ENCODE results near the gene MACROD1.

MACROD1 gene

DNA sequence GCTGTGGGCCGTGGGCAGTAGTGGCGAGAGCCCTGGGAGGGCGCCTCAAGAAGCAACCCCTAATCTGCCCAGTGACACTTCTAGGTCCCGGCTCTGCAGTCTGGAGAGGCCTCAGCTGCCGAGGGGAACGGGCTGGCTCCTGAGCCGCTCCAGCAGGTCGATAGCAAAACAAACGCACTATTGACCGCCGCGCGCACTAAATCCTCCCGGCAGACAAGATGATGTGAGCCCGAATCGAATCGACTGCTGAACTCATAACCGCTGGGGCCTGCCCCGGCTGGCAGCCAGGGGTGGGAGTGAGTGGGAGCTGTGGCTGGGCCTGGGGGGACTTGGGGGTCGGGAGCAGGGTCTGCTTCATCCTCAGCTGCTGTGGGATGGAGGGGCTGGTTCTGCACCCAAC lies 94.1 kb downstream of the MACROD1 start:
- no peak for DNase-seq

DNA sequence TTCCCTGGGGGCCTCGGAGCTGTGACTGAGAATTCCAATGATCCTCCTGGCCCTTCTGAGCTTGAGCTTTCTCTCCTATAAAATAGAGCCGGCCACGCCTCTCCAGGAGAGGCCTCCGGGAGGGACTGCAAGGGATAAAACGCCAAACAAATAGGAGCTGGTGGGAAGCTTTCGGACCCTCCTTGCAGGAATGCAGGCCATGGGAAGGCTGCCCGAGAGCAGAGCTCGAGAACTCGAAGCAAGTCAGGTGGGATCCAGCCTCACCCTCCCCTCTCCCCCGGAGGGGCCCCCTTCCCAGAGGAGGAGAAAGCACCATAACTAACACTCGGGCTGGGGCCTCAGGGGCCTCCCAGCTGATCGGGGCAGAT lies 95.6 kb downstream of the MACROD1 start:
- no peak for DNase-seq

DNA sequence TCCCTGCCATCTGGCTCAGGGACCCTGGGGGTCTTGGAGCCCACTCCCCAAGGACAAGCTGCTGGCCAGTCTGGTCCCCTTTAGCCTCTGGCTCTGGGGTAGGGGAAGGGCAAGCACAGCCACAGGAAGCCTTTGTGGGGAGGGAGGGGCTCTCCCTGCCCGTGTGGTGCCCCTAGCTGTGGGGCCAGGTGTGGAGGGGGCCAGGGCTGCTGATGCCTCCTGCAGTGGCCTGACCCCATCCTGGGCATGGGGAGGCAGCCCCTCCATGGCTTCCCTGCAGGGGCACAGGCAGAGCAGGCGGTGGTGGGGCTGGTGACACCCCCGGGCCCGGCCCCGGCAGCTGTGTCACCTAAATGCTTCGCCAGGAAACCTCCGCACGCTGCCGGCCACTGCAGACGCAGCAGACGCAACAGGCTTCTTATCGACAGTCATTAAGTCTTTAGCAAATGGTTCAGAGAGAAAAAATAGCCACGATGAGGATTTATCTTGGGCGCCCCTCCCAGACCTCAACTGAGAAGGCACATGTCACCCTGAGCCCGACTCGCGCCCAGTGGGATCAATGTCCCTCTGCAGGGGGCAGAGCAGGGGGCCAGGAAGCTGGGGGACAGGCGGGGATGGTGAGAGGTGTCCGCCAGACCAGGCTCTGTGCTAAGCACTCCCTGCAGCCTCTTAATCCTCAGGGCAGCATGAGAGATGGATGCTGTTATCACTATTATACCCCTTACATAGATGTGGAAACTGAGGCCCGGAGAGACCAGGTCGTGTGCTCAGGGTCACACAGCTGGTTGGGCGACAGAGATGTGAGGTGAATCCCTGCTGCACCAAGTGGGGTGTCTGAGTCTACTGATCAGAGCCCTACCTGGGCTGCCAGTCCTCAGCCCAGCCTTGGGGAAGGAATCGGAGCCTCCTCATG lies 96.3 kb downstream of the MACROD1 start:
- DNase-seq = no peak

DNA sequence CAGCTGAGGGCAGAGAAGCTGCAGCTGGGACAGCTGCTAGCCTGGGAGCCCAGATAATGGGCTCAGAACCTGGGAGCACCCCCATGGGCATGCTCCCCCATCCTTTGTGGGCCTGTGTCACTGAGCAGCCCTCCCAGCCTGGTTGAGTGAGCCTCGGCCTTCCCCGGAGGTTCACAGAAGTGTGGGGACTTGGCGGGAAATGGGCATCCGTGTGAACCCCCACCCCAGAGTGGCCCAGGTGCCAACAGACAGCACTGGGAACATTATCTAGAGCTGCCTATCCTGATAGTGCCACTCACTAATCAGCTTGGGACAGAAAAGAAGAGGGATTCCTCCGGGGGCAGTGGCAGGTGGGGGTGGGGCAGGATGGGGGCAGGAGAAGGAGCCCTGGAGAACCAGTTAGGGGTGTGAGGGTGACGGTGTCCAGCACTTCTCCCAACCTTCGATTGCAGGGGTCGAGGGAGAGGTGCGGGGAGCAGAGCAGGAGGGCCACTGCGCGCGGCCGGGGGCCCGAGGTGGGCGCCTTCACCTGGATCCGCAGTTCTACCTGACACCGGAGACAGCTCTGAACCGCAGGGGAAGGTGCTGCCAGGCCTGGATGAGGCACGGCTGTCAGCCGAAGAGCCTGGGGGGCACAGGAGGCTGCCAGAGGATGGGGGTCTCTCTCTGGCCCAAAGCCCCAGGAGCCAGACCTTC lies 97.1 kb downstream of the MACROD1 start:
- no peak for DNase-seq

DNA sequence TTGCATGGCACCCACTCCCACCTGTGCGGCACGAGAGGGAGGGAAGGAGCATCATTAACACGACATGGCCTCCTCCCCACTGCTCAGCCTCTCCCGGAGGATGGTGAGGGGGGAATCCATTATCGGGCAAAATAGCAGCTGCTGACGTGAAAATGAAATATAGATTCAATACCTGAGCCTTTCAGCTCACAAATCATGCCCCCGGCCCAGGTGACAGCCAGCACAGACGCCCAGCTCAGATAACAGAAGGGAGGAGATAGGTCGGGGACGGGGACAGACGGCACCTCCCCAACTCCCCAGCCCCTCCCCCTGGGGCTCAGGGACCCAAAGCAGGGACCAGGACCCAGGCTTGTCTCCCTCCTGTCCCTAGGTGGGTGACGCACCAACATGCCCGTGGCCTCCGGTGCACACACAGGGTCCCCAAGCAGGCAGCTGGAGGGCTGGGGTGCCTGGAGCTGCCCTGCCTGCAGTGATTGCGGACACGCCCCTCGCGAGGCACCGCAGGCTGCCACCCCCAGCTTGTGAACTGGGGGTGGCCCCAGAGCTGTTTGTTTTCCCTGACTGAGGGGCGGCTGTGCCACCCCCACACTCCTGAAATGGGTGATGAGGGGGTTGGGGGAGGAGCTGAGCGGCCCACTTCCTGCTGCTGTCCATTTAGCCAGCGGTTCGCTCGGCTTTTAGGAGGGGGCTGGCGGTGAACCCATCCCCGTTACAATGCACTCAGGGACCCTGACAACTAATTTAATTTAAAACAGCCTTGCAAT lies 98.5 kb downstream of the MACROD1 start:
- DNase-seq = no peak

DNA sequence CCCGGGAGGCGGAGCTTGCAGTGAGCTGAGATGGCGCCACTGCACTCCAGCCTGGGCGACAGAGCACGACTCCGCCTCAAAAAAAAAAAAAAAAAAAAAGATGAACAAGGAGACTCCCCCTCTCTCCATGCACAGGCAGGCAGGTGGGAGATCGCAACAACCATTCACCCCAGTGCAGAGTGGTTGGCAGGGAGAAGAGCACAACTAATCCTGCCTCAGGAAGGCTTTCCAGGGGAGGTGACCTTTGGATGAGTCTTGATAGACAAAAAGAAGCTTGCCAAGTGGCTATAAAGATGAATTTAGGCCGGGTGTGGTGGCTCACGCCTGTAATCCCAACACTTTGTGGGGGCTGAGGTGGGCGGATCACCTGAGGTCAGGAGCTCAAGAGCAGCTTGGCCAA lies 100.2 kb downstream of the MACROD1 start:
- no peak for DNase-seq

DNA sequence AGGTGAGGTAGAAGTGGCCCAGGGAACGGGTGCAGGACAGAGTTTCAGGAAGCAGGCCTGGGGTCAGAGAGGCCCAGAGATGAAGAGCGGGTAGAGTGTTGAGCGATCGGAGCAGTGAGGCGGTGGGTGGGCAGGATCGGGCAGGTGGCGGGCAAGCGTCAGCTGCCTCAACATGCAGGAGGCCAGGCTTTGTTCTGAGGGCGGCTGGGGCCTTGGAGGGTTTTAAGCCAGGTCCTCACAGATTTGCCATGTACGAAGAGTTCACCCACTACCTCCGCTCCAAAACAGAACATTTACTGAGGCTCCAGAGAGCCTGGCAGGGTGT lies 100.8 kb downstream of the MACROD1 start:
- DNase-seq = no peak

DNA sequence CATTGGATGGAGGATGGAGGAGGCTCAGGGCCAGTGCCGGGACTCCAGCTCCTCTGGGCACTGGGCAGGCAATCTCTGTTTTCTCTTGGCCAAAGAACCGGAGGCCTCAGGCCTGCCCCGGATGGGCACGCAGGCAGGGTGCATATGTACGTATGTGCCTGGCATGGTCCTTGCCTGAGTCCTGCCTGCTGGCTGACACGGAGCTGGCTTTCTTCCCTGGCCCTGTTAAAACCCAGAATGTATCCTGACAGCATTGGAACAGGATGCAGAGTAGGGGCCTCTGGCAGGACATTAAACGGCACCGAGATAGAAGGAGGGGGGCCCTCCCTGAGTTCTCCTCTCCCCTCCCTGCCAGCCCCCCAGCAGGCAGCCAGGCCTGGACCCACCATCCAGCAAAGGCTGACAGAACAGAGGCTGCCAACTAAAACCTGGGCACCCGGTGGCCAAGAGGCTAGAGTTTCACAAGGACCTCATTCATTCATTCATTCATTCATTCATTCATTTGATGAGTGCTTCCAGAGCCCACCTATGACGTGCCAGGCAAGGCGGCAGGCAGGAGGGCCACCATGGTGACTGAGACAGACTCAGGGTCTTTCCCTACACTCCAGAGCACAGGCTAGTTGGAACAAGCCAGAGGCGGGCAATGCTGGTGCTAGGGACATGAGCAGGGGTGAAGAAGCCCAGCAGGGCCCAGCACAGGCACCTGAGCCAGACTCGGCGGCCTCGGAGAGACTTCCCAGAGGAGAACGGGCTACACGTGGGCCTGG lies 101.4 kb downstream of the MACROD1 start:
- DNase-seq = no peak

DNA sequence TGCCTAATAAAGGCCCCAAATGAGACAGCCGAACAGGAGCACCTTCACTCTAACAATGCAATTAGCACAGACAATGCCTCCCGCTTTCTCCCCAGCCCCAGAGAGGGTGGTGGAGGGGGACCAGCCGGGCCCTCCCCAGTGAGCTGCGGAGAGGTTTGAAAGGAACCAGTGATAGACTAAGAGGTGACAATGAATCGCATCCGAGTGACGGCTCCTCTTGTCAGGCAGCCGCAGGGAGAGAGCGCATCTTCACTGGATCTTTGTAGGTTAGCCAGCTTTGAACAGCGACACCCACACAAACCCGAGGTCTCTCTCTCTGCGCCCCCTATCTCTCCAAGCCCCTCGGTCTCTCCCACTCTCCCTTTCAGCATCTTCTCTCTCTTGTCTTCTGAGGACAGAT lies 102.1 kb downstream of the MACROD1 start:
- no peak for DNase-seq

DNA sequence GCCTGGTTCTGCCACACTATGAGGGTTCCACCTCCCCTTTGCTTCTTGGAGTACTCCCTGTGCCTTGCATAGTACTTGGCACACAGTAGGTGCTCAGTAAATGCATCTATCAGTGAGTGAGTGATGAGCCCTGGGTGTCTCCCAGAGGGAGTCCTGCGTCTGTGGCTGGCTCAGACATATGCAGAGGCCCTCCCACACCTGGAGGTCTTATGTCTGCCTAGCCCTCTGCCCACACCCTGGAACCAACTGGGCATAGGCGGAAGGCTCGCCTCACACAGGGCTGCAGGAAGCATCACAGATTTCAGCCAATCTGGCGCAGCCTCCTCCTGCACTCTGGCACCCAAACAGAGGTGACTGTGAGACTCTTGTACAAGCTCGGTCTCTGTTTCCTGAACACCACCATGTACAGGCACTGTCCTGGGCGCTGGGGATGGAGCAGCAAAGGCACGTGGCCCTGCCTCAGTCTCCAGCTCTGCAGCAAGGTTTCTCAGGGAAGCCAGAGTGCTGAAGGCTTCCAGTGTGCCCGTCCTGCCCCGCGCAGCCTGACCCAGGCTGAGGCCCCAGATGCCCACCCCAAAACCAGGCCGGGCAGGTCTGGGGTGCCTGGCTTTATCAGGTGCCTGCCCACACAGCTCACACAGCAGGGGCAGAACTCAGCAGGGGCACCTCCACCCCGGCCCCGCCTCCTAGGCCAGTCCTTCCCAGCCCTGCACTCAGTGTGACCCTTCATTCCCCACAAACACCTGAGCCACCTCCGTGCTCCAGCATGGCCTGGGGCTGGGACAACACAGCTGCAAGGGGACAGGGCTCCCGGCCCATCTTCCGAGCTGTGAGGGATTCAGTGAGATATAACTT lies 103.5 kb downstream of the MACROD1 start:
- DNase-seq = no peak

DNA sequence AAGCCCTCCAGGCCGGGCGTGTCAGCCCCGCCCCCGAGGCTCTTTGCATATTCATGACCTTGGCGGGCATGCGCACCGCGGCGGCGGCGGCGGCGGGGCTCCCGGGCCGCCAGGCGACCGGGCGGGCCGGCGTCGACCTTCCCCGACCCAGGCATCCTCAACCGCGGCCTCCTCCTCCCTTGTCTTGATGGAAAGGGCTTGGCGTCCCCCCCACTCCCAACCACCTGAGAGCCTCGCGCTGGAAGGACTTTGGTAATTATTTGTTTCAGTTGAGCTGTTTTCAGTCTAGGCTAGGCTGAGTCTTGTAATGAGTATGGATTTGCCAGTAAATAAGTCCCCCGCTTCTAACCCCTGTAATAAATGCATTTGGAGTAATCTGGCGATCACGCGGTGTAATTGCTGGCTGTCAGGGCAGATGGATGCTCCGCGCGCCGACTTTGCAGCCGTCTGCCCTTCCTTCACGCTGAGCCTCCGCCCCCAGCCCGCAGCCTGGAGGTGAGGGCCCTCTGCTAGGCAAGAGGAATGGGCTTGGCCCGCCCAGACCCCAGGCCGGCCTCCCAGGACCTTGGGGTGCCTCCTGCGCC lies 105.0 kb downstream of the MACROD1 start:
- no peak for DNase-seq

DNA sequence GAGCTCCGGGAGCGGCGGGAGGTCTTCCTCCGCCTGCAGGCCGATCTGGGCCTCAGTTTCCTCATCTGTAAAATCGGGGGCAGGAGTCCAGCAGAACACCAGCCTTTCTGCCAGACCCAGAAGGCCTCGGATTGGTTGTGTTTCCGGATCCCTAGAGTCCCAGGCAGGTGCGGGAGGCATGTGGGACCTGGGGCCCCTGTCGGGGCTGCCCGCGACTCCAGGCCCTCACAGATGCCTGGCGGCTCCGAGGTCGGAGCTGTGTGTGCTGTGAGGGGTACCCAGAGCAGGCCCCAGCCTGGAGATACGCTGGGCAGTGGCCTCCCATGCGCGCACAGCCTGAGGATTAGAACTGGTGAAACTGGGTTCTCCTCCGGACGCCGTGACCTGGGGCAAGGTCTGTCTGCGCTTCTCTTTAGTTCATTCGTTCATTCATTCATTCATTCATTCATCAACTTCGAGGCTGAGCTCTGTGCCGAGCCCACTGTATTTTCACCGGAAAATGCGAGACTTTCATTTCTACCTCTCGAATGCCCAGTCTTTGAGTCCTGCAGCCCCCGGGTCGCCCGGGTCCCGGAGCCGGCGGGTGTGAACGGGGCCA lies 105.6 kb downstream of the MACROD1 start:
- DNase-seq = no peak

DNA sequence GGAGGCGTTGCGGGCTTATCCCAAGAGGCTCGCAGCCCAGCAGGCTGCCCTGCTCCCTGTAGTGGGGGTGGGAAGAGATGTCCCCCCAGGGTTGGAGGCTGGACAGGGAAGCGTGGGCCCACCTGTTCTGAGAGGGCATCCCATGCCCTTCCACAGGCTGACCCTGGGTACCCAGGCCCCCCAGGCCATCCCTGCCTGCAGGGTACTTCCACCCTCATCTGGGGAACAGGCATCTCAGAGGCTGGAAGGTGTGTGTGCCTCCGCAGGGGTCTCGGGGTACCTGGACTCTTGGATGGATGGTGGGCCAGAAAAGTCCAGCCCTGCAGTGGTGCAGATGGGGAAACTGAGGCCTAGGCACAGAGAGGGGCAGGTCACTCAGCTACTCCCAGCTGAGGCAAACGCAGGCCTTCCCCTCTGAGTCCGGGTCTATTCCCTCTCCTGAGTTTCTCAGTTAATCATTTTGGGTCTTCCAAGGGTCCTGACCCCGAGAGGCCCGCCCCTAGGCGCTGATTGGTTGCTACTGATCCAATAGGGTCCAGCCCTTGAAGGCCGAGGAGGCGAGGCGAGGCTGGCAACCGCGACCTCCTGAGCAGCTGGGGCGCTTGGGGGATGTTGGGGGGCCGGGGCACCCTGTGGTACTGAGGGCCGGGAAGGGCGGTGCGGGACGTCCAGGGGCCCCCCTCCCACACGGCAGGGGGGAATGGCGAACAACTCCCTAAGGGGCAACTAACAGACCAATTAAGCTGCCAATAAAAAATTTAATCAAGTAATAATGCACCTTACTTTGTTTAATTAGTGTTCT lies 106.4 kb downstream of the MACROD1 start:
- no peak for DNase-seq

DNA sequence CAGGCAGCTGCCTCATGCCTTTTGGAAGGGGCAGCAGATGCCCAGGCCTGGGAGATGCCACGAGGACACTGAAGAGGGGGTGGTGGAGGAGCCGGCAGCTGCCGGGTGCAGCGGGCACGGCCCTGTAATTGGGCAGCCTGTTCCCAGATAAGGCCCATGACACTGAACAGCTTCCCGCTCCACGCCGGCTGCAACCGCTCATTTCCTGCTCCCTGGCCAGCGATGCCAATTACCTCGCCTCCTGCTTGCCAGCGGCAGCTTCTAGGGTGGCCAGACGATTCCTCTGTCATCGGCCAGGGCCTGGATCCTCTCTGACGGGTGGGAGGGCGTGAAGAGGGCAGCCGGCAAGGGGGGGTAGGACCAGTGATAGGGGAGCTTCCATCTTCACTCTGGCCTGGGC lies 107.4 kb downstream of the MACROD1 start:
- no peak for DNase-seq

DNA sequence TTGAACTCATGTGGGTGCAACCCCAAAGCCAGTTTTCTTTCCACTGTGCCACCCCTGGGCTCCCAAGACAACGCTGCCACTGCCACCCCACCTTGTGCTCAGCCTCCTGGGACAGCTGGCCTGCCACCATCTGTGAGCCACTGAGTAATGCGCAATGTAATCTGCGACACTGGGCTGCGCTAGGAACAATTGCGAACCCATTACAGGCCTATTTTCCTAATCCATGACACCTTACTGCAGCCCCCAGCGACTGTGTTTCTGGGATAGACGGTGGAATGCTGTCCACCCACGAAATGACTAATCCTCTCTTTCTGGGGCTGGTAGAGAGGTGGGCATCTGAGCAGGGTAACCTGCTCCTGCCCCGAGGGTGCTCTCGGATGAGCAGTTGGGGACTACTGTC lies 108.0 kb downstream of the MACROD1 start:
- DNase-seq = no peak

DNA sequence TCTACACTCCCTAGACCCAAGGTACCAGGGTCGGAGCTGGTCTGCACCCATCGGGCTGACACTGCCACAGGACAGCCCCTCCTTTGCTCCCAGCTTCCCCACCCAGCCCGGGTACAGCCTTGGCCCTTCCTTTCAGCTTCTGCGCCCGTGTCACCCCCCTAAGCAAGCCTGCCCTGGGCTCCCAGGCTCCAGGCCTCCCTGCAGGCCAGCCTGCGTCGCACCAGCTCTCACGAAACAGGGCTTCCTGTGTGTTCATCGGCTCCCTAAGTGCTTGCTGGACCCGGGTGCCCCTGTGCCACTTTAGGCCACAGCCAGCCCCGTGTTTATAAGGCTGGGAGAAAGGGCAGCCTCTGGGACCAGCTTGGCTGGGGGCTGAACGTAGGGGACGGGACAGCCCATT lies 109.1 kb downstream of the MACROD1 start:
- no peak for DNase-seq

DNA sequence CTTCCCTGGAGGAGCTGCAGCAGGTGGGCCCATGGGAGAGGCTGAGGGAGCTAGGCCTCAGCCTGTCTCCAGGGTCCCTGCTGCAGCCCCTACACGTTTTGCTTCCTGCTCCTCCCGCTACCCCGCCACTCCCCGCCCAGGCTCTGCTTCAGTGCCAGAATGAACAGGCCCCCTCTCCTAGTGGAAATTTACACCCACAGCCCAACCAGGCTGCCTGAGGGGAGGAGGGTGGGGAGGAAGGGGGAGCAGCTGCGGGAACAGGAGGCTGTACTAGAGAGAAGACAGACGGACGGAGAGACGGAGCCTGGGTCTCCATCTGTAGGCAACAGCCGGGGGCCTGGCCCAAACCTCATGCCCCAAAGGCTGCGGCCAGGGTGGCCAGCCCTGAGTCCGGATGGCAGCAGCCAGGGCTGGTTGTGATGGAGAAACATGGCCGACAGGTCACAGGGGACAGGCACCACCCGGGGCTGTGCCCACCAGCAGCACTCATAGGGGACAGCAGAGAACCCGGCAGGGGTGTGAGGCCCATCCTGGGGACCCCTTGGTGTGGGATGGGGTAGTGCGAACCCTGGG lies 109.6 kb downstream of the MACROD1 start:
- no peak for DNase-seq

DNA sequence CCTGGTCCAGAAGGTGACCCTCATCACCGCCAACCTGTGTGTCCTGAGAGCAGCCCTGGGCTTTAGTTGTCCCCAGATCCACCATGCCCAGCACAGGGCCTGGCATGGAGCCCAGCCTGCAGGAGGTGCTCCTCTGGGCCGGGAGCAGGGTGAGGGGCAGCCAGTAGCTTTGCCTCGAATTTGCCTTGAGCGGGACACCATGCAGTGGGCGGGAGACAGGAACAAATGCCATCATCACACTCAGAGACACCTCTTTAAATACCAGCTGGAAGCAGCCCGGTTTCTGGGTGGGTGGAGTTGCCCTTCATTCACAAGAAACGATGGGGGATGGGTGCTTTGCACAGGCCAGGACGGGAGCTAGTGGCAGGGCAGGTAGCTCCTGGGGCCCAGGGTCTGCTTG lies 110.8 kb downstream of the MACROD1 start:
- no peak for DNase-seq

DNA sequence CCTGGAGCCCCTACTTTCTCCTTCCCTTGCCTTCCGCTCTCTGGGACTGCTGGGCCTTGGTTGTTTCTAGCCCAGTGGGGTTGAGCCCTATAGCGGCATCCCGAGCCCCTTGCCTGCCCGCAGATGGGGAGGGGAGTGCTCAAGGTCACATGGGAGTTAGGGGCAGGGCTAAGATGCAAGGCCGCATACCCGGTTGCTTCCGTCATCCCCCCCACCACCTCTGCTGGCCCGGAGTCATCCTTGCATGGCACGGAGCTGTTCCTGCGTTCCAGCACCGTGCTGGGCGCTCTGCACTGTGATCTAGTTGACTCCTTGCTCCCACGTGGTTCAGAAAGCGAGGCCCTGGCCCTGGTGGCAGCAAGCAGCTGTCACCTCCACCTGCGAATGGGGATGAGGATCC lies 112.2 kb downstream of the MACROD1 start:
- DNase-seq = no peak
